HCT116 (cell line): ENCODE results near the gene DDX47. TPM values are rescaled to one million over a fixed set of nuclear protein-coding genes. Genes with fewer than 3 reads are reported as not detected.
"Not testable (repeated sequence)": the region's sequence is repeated elsewhere in the genome, so short reads cannot be mapped to it uniquely, and the experiment has no call there.

Source experiments
- ATAC-seq: fragments of 200-7000 bp; cut with Tn5 transposase; 2 replicates; pipeline ENCODE4 v1.9.1; 2020; ENCODE audit warnings: mild to moderate bottlenecking, moderate library complexity
- BruUV-seq: library from RNA; stranded (reverse); fragments of 400-500 nt; replicated peaks from 2 replicates; lab custom pipeline; 2021; lab: Mats Ljungman, UMichigan
- CTCF ChIA-PET: fragments of 300-600 bp; sonication (Branson Sonifier 250); formaldehyde crosslinking; loops from one replicate; lab custom pipeline; 2021; ENCODE audit warnings: antibody characterized with exemption; lab: Charles Lee
- POLR2A ChIA-PET: fragments of 300-600, 350-600 bp; sonication (Branson Sonifier 250); formaldehyde crosslinking; loops from one replicate; lab custom pipeline; 2021; ENCODE audit warnings: antibody characterized with exemption; lab: Charles Lee
- RAD21 ChIA-PET, 2 experiments: fragments of 300-600 bp; sonication (Branson Sonifier 250); formaldehyde crosslinking; loops; one replicate each; lab custom pipeline; 2023; ENCODE audit warnings: low total read pairs in 2 of 2; ENCODE audit not compliant: uncharacterized antibody in 2 of 2, unreplicated experiment in 2 of 2, low non-redundant PET in 1 of 2; lab: Charles Lee
- DNase-seq: peaks from one replicate; pipeline ENCODE4 v3.0.0-alpha.2; 2010; ENCODE audit warnings: low read depth, low spot score
- H2AFZ ChIP-seq: fragments of 200-600 bp; shearing (Covaris generic), sonication (generic); 2 replicates; pipeline ENCODE4 v1.6.1; 2017; ENCODE audit warnings: low read depth, mixed run types, mixed read lengths, antibody characterized with exemption, low read length; ENCODE audit not compliant: poor library complexity, severe bottlenecking
- H3K27ac ChIP-seq: 2 replicates; pipeline ENCODE4 v1.5.1; 2012; ENCODE audit warnings: low read depth, low read length
- H3K27me3 ChIP-seq: fragments of 200-600 bp; sonication (generic); 2 replicates; pipeline ENCODE4 v1.6.1; 2016; ENCODE audit warnings: mixed run types, low read length, mixed read lengths; ENCODE audit not compliant: insufficient read depth
- H3K36me3 ChIP-seq, 2 experiments: fragments of 200-500 bp in 1 of 2; fragments of 200-600 bp in 1 of 2; sonication (Bioruptor generic) in 1 of 2; sonication (generic) in 1 of 2; 2 replicates each; pipeline versions ENCODE4 v1.5.1 to v1.6.1; 2014 to 2016; ENCODE audit warnings: low read length in 2 of 2, inconsistent platforms in 1 of 2, mixed read lengths in 1 of 2, mixed run types in 1 of 2; ENCODE audit not compliant: insufficient read depth in 2 of 2, control insufficient read depth in 1 of 2
- H3K4me1 ChIP-seq, 2 experiments: fragments of 200-600 bp in 1 of 2; sonication (generic) in 1 of 2; 2 replicates each; pipeline versions ENCODE4 v1.5.1 to v1.6.1; 2012 to 2017; ENCODE audit warnings: low read length in 2 of 2, inconsistent platforms in 1 of 2, mild to moderate bottlenecking in 1 of 2, mixed read lengths in 1 of 2, mixed run types in 1 of 2, moderate library complexity in 1 of 2; ENCODE audit not compliant: insufficient read depth in 2 of 2, control insufficient read depth in 1 of 2
- H3K4me2 ChIP-seq: fragments of 200-600 bp; sonication (generic); 2 replicates; pipeline ENCODE4 v1.6.1; 2017; ENCODE audit warnings: mixed run types, low read length, mixed read lengths
- H3K4me3 ChIP-seq, 2 experiments: fragments of 200-600 bp in 1 of 2; sonication (generic) in 1 of 2; replicated peaks in 1 of 2; 2 replicates each; pipeline ENCODE4 v1.5.1; 2011 to 2016; ENCODE audit warnings: low read length in 2 of 2, control low read depth in 1 of 2, low read depth in 1 of 2, mild to moderate bottlenecking in 1 of 2, mixed read lengths in 1 of 2, mixed run types in 1 of 2
- H3K79me2 ChIP-seq: fragments of 200-600 bp; sonication (generic); 2 replicates; pipeline ENCODE4 v1.6.1; 2017; ENCODE audit warnings: mild to moderate bottlenecking, mixed run types, low read length, moderate library complexity, mixed read lengths; ENCODE audit not compliant: insufficient read depth
- H3K9ac ChIP-seq: fragments of 200-600 bp; sonication (generic); 2 replicates; pipeline ENCODE4 v1.6.1; 2016; ENCODE audit warnings: low read length, mixed read lengths
- H3K9me2 ChIP-seq: fragments of 200-600 bp; sonication (generic), shearing (Covaris generic); 2 replicates; pipeline ENCODE4 v1.6.1; 2017; ENCODE audit warnings: mixed run types, mild to moderate bottlenecking, moderate library complexity; ENCODE audit not compliant: insufficient read depth
- H3K9me3 ChIP-seq, 2 experiments: fragments of 200-500 bp in 1 of 2; fragments of 200-600 bp in 1 of 2; sonication (Bioruptor generic) in 1 of 2; sonication (generic) in 1 of 2; 2 replicates each; pipeline ENCODE4 v1.6.1; 2014 to 2017; ENCODE audit warnings: low read length in 2 of 2, mixed read lengths in 2 of 2, inconsistent platforms in 1 of 2, low read depth in 1 of 2, mild to moderate bottlenecking in 1 of 2, mixed run types in 1 of 2, moderate library complexity in 1 of 2; ENCODE audit not compliant: control insufficient read depth in 1 of 2, insufficient read depth in 1 of 2
- H4K20me1 ChIP-seq: fragments of 200-600 bp; sonication (generic), shearing (Covaris generic); 2 replicates; pipeline ENCODE4 v1.6.1; 2017; ENCODE audit warnings: mixed run types, mild to moderate bottlenecking, moderate library complexity; ENCODE audit not compliant: insufficient read depth
- intact Hi-C: fragments of 100-400 bp; cut with micrococcal nuclease; formaldehyde crosslinking; loops from 2 replicates; pipeline ENCODE4 v1.10.0; 2022
- total RNA-seq: library from RNA; stranded (reverse); gene quantifications from one replicate; pipeline ENCODE4 v1.2.1, GENCODE V29; 2021; ENCODE audit not compliant: unreplicated experiment
- TF ChIP-seq, protein P1 (sequence below): IDR thresholded peaks from 2 replicates; pipeline ENCODE4 v1.6.1; 2012; ENCODE audit warnings: low read depth

Gene DDX47
- total RNA-seq, 1 experiment from 2014 or later = 103 TPM

- TF ChIP-seq, protein P1, sequence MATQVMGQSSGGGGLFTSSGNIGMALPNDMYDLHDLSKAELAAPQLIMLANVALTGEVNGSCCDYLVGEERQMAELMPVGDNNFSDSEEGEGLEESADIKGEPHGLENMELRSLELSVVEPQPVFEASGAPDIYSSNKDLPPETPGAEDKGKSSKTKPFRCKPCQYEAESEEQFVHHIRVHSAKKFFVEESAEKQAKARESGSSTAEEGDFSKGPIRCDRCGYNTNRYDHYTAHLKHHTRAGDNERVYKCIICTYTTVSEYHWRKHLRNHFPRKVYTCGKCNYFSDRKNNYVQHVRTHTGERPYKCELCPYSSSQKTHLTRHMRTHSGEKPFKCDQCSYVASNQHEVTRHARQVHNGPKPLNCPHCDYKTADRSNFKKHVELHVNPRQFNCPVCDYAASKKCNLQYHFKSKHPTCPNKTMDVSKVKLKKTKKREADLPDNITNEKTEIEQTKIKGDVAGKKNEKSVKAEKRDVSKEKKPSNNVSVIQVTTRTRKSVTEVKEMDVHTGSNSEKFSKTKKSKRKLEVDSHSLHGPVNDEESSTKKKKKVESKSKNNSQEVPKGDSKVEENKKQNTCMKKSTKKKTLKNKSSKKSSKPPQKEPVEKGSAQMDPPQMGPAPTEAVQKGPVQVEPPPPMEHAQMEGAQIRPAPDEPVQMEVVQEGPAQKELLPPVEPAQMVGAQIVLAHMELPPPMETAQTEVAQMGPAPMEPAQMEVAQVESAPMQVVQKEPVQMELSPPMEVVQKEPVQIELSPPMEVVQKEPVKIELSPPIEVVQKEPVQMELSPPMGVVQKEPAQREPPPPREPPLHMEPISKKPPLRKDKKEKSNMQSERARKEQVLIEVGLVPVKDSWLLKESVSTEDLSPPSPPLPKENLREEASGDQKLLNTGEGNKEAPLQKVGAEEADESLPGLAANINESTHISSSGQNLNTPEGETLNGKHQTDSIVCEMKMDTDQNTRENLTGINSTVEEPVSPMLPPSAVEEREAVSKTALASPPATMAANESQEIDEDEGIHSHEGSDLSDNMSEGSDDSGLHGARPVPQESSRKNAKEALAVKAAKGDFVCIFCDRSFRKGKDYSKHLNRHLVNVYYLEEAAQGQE = no peak
Observed at GRCh38 chr12:12874029-12874428, 60.9 kb downstream of the DDX47 start (continued).

GRCh38 chr12:12875301-12875700 lies 62.2 kb downstream of the DDX47 start:
- H3K27me3 ChIP-seq, ATAC-seq, DNase-seq, H2AFZ ChIP-seq, H3K4me3 ChIP-seq, H3K4me2 ChIP-seq, H3K9me3 ChIP-seq, intact Hi-C loops, BruUV-seq, POLR2A ChIA-PET, H3K79me2 ChIP-seq, H4K20me1 ChIP-seq, H3K9me2 ChIP-seq, RAD21 ChIA-PET, H3K36me3 ChIP-seq: not testable (repeated sequence)
- H3K27ac ChIP-seq = peak overlapping the region; percentile 88
- CTCF ChIA-PET = interaction anchor here (4.4 kb wide), 1 partner anchor 38 kb away, joined by 18 read pairs; no protein-coding TSS in a partner anchor
- peak overlapping the region; percentile 73; the same call in 1 of the 2 replicates for H3K9ac ChIP-seq
- H3K4me1 ChIP-seq = peaks cover 73 to 95% of the 10 kb centered on the region in 2 experiments
